Body of pancreas (tissue), 4 donors: ENCODE data around the gene PTPRD. TPM values are rescaled to one million over a fixed set of nuclear protein-coding genes. Genes with fewer than 3 reads are reported as not detected.
"Not testable (repeated sequence)": the region's sequence is repeated elsewhere in the genome, so short reads cannot be mapped to it uniquely, and the experiment has no call there.

Experiments used
- ATAC-seq: fragments of 150-250 bp; one replicate; pipeline ENCODE4 v1.9.1; 2016
- DNase-seq, 4 donors: peaks; one replicate each; pipeline ENCODE4 v3.0.0-alpha.2; 2019
- H3K27ac ChIP-seq, 4 donors: fragments of 200-600 bp; sonication (generic); 1 replicate in 3 of 4; 2 replicates in 1 of 4; pipeline versions ENCODE4 v1.5.1 to v1.6.1; 2016 to 2019; ENCODE audit warnings: mild to moderate bottlenecking in 1 of 4, mixed read lengths in 1 of 4, moderate library complexity in 1 of 4
- H3K27me3 ChIP-seq, 2 donors: fragments of 200-600 bp; sonication (generic); one replicate each; pipeline ENCODE4 v1.6.0; 2016; ENCODE audit warnings: mild to moderate bottlenecking in 1 of 2
- H3K36me3 ChIP-seq, 2 donors: fragments of 200-600 bp; sonication (generic); replicated peaks in 1 of 2; 2 replicates each; pipeline ENCODE4 v1.5.1; 2016; ENCODE audit warnings: low read depth in 2 of 2; ENCODE audit not compliant: insufficient read depth in 1 of 2
- H3K4me1 ChIP-seq: fragments of 200-600 bp; sonication (generic); one replicate; pipeline ENCODE4 v1.6.0; 2016
- H3K4me3 ChIP-seq, 2 donors: fragments of 200-600 bp; sonication (generic); 1 replicate in 1 of 2; 2 replicates in 1 of 2; pipeline ENCODE4 v1.5.1; 2016 to 2019
- H3K9me3 ChIP-seq, 3 donors: fragments of 200-600 bp; sonication (generic); 1 replicate in 2 of 3; 2 replicates in 1 of 3; pipeline ENCODE4 v1.5.1; 2016
- CTCF ChIP-seq, 7 experiments: fragments of 450-650 bp in 4 of 7; fragments of 200-600 bp in 3 of 7; sonication (generic) in 3 of 7; IDR thresholded peaks; one replicate each; pipeline ENCODE4 v1.5.1; 2016 to 2019; ENCODE audit warnings: antibody characterized with exemption in 7 of 7
- POLR2A ChIP-seq, 3 donors: fragments of 450-650 bp; IDR thresholded peaks; one replicate each; pipeline ENCODE4 v1.6.1; 2016; ENCODE audit warnings: antibody characterized with exemption in 3 of 3, mild to moderate bottlenecking in 2 of 3
- WGBS, 2 donors: methylation state at CpG; one replicate each; pipeline ENCODE4 v1.1.5; 2017; 5-methylcytosine and 5-hydroxymethylcytosine counted together
- intact Hi-C: fragments of 100-400 bp; cut with DNase I; formaldehyde crosslinking; loops from one replicate; pipeline ENCODE4 v1.15.1; 2023
- total RNA-seq, 2 donors: library from RNA; depleted of rRNA; stranded (reverse); fragments of >200 nt; gene quantifications; one replicate each; pipeline ENCODE4 v1.1.0, GENCODE V29; 2016

The PTPRD gene
- total RNA-seq, 2 donors from 2014 or later, result 4.3 to 4.9 TPM

GRCh38 chr9:9341203-9341602 is 1271.6 kb downstream of the PTPRD start:
- TF ChIP-seq POLR2A (IDR thresholded peaks at IDR 0.05) (no peak), CTCF (IDR thresholded peaks at IDR 0.05) (no peak)
- H3K36me3 ChIP-seq, result no peaks in the 10 kb centered on the region
- 51 to 68% methylated on average over 2 of the region's 2 CpGs for WGBS, 2 donors
- intact Hi-C loops, result no loop called here
- H3K27ac ChIP-seq, result no peak overlapping the region
- ATAC-seq (no peak), DNase-seq (no peak)
- no peaks in the 10 kb centered on the region for H3K9me3 ChIP-seq
- no peak overlapping the region for H3K4me3 ChIP-seq
- no peaks in the 10 kb centered on the region for H3K27me3 ChIP-seq
- no peaks in the 10 kb centered on the region for H3K4me1 ChIP-seq

DNA sequence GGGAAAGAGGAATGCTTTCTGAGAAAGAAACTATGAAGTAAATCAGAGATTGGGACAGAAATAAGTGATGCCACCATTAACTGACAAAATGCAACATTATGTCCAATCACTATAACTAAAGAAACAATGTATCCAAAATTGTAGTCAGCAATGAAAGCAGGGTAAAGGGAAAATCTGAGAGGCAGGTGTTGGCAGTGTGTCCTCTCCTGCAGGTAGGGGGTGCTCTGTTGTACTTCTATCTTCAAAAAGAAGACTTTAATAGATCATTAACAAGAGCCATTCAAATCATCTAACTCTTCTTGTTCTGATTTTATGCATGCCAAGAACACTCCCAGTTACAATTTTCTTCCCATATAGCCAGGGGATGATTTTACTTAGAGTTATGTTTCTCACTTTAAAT is 1275.7 kb downstream of the PTPRD start:
- Histone ChIP-seq H3K4me1 (no peaks in the 10 kb centered on the region), H3K27me3 (no peaks in the 10 kb centered on the region), H3K4me3 (no peak overlapping the region), H3K36me3 (no peaks in the 10 kb centered on the region), H3K9me3 (no peaks in the 10 kb centered on the region), H3K27ac (no peak overlapping the region)
- ATAC-seq, result no peak
- no peak for TF ChIP-seq POLR2A (IDR thresholded peaks at IDR 0.05)
- intact Hi-C loops, result no loop called here
- DNase-seq, result no peak

DNA sequence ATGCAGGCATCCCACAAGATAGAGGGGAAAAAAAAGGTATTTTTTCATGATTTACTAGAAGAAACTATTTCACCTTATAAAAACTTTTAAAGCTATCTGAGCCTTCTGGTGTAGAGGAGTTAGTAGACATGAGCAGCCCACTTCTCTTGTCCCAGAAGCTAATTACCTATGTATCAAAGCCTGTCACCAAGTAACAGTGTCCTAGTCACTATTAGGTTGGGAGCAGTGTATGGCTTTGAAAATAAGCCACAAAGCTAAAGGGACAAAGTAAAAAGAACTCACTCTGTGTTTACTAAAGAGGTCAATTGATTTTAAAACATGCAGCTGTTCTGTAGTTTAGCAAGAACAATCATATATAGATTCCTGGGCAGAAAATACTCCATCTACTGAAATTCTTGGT is 1286.1 kb downstream of the PTPRD start:
- Histone ChIP-seq H3K4me1 (no peaks in the 10 kb centered on the region), H3K27me3 (no peaks in the 10 kb centered on the region), H3K27ac (no peak overlapping the region), H3K9me3 (no peaks in the 10 kb centered on the region), H3K36me3 (no peaks in the 10 kb centered on the region), H3K4me3 (no peak overlapping the region)
- intact Hi-C loops, result no loop called here
- ATAC-seq, result no peak
- DNase-seq, result no peak
- TF ChIP-seq CTCF (IDR thresholded peaks at IDR 0.05) (no peak), POLR2A (IDR thresholded peaks at IDR 0.05) (no peak)

DNA sequence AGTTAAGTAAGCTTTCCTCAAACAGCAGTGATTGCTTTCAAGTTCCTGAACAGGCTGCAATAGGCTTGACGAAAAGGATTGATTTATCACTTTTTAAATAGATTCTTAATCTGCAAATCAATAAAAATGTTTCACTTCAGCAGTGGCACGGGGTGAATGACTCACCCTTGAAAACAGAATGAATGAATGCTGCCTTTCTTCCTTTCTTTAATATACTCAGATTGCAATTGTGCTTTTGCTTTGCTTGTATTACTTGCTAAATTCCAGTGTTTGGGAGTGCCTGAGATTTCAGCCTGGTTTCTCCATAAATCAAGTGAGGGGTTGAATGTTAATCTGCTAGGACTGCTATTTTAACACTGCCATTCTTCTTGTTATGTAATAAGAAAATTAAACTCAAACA is 1293.8 kb downstream of the PTPRD start:
- DNase-seq (peak in 2 of 4 donors; percentile 4 to 5), ATAC-seq (peak; percentile 82)
- TF ChIP-seq CTCF (IDR thresholded peaks at IDR 0.05) (no peak), POLR2A (IDR thresholded peaks at IDR 0.05) (no peak)
- intact Hi-C loops, result no loop called here
- WGBS, 2 donors, result 3 to 5% methylated on average over 2 of the region's 2 CpGs
- no peak overlapping the region for H3K4me3 ChIP-seq
- no peaks in the 10 kb centered on the region for H3K36me3 ChIP-seq
- peak overlapping the region in 1 of 4 donors; percentile 18 for H3K27ac ChIP-seq
- no peaks in the 10 kb centered on the region for H3K4me1 ChIP-seq
- no peaks in the 10 kb centered on the region for H3K27me3 ChIP-seq
- H3K9me3 ChIP-seq, result no peaks in the 10 kb centered on the region

DNA sequence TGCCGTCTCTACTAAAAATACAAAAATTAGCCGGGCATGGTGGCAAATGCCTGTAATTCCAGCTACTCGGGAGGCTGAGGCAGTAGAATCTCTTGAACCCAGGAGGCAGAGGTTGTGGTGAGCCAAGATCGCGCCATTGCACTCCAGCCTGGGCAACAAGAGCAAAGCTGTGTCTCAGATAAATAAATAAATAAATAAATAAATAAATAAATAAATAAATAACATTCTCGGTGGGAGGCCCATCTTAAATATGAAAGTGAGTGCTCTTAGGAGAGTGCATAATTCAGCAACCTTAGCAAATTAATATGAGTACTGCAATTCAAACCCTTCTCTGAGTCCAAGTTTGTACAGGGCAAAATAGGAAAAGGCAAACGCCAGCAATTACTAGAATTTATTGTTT is 1302.1 kb downstream of the PTPRD start:
- H3K27ac ChIP-seq, DNase-seq, intact Hi-C loops, H3K9me3 ChIP-seq, H3K27me3 ChIP-seq, H3K4me3 ChIP-seq, ATAC-seq, H3K4me1 ChIP-seq, H3K36me3 ChIP-seq: not testable (repeated sequence)
- WGBS, 2 donors, result 71 to 77% methylated on average over 7 of the region's 7 CpGs

- no peak overlapping the region for H3K4me3 ChIP-seq
- no peaks in the 10 kb centered on the region for H3K4me1 ChIP-seq
- TF ChIP-seq CTCF (IDR thresholded peaks at IDR 0.05), result no peak
- TF ChIP-seq POLR2A (IDR thresholded peaks at IDR 0.05), result no peak
- ATAC-seq (no peak), DNase-seq (no peak)
- no peaks in the 10 kb centered on the region for H3K27me3 ChIP-seq
- H3K9me3 ChIP-seq, result no peaks in the 10 kb centered on the region
- H3K36me3 ChIP-seq, result no peaks in the 10 kb centered on the region
- intact Hi-C loops, result no loop called here
- H3K27ac ChIP-seq, result no peak overlapping the region
Observed at GRCh38 chr9:9305600-9305999, 1307.2 kb downstream of the PTPRD start.
